MG63 (cell line): Measurements from ENCODE around the gene GLRX5. TPM values are rescaled to one million over a fixed set of nuclear protein-coding genes. Genes with fewer than 3 reads are reported as not detected.

Source experiments
- total RNA-seq: library from RNA; depleted of rRNA; stranded (reverse); fragments of >200 nt; shearing (Covaris generic); gene quantifications from 2 replicates; pipeline ENCODE4 v1.2.3, GENCODE V29; 2014; ENCODE audit warnings: low replicate concordance; rRNA removed

The GLRX5 gene
- total RNA-seq, 1 experiment from 2014 or later, result 31.5 TPM

Other genes starting within 250 kb of the GLRX5 start
- 0.35 and 1.2 TPM in 2 replicates for gene CLMN, start 215.1 kb upstream of the GLRX5 start, total RNA-seq
- gene SYNE3, start 18.4 kb upstream of the GLRX5 start, total RNA-seq, result 2.8 TPM in 2 replicates
- not detected in 2 replicates for gene TCL1B, start 151.4 kb downstream of the GLRX5 start, total RNA-seq
- not detected in 2 replicates for gene TCL1A, start 179.1 kb downstream of the GLRX5 start, total RNA-seq